Measurements from ENCODE around the gene NOTUM.

- TF ChIP-seq CTCF (IDR thresholded peaks at IDR 0.05), result no peak
- TF ChIP-seq POLR2AphosphoS5 (IDR thresholded peaks at IDR 0.05), result no peak
- peak in 1 of 4 donors; percentile 22 for TF ChIP-seq POLR2A (IDR thresholded peaks at IDR 0.05)
- TF ChIP-seq EP300 (IDR thresholded peaks at IDR 0.05), result no peak
These were observed 33.8 kb upstream of the NOTUM start for GRCh38 chr17:81994593-81995462.

All from upper lobe of left lung (tissue), 4 donors.